Fibroblast of gingiva (primary cell): ENCODE results near the gene SRMS.

Experiments
- DNase-seq: peaks from one replicate; pipeline ENCODE4 v3.0.0-alpha.2; 2011; ENCODE audit warnings: low read depth

Gene SRMS

GRCh38 chr20:63501818-63502670 is 45.5 kb downstream of the SRMS start:
- DNase-seq: no peak

- no peak for DNase-seq
These were observed 46.4 kb downstream of the SRMS start for GRCh38 chr20:63500902-63501817.

DNA sequence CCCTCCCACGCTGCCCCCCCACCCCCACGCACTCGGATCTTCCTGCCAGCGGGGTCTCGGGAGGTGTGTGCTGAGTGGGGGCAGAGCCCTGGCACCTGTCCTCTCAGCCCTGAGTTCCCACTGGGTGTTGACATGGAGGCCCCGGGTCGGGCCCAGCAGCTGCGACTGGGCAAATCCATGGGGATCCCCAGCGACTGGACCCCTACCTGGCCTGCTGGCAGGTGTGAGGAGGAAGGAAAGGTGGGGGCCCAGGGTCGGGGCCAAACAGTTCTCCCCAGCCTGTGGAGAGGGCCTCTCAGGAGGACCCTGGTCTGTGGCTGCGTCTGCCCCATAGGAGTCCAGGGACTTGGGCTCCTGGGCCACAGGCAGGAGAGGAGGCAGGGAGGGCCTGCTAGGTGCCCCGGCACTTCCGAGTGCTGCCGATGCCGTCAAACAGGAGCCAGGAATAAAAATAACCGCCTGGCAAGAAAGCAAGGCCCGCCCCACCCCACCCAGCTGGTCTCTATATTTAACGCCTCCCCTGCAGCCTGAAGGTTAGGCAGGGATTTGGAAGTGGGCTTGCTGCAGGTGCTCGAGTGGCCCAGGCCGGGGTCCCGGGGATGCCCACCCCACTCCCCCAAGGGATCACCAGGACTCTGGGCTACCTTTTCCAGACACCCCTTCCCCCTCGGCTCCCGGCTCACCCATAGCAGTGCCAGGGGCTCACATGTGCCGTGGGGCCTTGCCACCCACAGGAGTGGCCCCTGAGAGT is 47.2 kb downstream of the SRMS start:
- no peak for DNase-seq

- DNase-seq: no peak
These were observed 48.1 kb downstream of the SRMS start for GRCh38 chr20:63499338-63499969.

GRCh38 chr20:63498960-63499337 is 48.6 kb downstream of the SRMS start, which contains the start of gene EEF1A2:
Gene EEF1A2, minus strand, starts transcription at chr20:63499083. Its CDS starts 1,320 bp downstream, at chr20:63497763.
- DNase-seq: no peak

GRCh38 chr20:63497946-63498935 is 49.3 kb downstream of the SRMS start:
- no peak for DNase-seq

DNA sequence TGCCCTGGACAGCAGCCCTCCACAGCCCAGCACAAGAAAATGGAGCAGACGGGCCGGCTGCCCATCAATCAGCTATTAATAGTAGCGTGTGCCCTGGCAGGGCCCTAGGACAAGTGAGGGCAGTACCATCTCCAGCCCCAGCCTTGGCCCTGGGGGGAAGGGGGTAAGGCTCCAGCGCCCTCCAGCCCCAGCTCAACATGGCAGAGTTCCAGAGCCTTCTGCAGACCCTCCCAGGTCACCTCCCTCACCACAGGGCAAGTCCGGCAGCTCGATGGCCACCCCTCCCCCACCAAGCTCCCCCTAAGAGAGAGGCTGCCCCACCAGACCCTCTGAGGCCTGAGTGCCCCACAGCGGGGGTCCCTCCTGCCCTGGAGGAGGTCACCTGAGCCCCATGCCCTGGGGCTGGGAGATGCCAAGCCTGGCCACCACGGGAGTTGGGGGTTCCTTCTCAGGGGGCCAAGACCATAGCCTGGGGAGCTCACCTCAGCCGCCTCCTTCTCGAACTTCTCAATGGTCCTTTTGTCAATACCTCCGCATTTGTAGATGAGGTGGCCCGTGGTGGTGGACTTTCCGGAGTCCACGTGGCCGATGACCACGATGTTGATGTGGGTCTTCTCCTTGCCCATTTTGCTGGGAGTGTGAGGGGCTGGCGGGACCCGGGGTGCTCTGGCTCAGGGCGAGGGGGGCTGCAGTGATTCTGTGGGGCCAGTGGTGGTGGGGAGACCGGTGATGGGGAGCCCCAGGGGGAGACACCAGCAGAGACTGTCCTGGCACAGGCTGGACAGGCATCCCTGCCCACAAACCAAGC is 50.2 kb downstream of the SRMS start:
- no peak for DNase-seq

- DNase-seq: no peak
These were observed 50.9 kb downstream of the SRMS start for GRCh38 chr20:63496596-63497120.

DNA sequence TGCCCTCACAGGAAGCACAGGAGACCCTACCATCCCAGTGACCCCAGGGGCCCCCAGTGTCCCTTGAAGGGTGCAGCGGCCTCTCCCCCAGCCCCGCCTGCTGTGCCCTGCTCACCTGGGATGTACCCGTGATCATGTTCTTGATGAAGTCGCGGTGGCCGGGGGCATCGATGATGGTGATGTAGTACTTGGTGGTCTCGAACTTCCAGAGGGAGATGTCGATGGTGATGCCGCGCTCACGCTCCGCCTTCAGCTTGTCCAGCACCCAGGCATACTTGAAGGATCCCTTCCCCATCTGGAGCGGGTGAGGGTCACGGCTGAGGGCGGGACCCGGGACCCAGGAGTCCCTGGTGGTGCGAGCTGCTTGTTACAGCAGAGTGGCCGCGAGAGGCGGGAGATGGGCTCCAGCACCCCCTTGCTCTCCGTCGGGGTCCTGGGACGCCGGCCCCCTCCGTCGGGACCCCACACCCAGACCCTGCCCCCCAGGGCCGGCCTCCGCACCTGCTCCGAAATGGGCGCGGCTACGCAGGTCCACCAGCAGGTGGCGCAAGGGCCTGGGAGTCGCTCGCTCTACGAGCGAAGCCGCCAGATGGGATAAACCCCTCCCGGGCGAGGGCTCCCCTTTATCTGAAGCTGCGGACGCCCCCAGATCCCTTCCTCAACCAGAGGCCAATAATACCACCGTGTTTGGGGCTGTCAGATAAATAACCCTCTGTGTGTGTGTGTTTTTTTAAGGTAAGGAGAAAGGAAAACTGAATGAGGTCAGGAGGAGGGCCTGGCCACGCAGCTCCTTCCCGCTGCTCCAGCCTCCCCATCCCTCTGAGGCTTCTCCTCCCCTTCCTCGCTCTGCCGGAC is 51.6 kb downstream of the SRMS start:
- DNase-seq: peak; percentile 16

DNA sequence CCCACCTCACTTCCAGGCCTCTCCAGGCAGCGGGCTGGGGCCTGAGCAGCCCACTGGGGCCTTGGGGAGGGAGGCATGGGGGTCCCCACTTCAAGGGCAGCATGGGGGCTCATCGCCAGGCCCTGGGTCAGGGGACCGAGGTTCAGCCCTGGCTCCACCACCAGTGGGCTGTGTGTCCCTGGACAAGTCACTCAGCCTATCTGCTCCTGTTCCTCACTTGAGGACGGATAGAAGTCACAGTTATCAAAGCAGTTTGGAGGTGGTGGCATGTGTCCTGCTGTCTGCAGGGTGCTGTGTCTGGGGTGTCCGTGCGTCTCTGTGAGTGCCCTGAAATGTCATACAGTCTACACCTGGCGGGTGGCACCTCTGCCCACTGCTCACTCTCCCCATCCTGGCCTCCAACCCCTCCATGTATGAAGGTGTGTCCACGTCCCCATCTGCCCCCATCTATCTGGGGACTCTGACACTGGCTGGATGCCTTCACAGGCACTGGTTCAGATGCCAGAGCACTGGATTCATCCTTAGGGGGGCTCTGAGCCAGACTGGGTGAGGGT is 52.3 kb downstream of the SRMS start:
- DNase-seq: no peak

DNA sequence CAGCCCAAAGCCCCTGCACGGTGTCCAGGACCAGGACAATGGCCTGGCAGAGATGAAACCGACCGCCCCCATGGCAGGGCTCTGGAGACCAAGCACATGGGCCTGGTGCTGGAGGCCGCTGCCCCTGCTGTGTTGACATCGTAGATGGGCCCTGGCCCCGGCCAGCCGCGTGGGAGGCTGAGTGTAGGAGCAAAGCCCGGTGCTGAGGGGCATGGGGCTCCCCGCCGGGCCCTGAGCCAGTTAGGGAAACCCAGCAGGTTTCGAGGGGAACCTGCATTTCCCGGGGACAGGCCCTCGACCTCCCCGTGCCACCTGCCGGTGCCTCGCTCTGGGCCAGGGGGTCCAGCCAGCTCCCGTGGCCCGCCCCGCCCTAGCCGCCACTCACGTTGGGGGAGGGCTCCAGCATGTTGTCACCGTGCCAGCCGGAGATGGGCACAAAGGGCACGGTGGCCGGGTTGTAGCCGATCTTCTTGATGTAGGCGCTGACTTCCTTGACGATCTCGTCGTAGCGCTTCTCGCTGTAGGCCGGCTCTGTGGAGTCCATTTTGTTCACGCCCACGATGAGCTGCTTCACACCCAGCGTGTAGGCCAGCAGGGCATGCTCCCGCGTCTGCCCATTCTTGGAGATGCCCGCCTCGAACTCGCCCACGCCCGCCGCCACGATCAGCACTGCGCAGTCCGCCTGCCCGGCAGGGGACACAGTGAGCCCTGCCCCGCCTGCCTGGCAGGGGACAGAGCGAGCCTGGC is 53.0 kb downstream of the SRMS start:
- no peak for DNase-seq

DNA sequence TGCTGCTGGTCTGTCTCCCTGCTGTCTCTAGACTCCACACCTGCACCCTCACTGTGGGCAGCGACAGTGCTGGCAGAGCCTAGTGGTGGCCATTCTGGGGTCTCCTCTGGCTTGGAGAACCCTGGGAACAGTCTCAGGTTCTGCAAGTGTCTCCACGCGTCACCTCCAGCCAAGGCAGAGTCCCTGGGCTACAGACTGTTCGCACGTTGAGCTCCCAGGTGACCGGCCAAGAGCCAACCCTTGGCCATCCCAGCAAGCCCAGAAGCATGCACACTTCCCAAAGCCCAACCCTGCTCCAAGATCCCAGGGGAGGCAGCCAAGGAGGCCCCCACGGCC is 53.5 kb downstream of the SRMS start:
- no peak for DNase-seq

DNA sequence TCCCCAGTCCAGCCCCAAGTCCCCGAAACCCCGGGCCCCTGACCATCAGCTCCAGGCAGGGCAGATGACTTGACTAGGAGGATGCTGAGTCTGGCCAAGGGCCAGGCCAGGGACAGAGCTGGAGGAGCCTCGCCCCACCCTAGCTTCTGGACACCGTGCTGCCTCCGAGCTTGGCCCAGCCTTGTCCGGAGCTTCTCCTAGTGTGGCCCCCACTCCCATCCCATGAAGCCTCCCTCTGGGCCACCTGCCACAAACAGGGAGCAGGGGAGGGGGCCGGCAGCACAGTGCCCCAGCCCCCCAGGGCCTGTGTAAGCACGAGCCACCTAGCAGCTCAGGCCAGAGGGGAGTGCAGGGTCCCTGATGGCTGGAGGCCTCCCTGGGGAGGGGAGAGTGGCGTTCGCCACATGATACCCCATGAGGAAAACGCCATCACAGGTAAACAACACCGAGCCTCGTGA is 54.0 kb downstream of the SRMS start:
- DNase-seq: no peak

GRCh38 chr20:63492982-63493381 is 54.6 kb downstream of the SRMS start:
- no peak for DNase-seq

DNA sequence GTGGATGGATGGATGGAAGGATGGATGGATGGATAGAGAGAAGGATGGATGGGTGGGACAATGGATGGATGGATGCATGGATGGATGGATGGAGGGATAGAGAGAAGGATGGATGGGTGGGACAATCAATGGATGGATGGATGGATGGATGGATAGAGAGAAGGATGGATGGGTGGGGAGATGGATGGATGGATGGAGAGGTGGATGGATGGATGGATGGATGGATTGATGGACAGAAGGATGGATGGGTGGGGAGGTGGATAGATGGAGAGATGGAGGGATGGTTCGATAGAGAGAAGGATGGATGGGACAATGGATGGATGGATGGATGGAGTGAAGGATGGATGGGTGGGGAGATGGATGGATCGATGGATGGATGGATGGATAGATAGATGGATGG is 55.0 kb downstream of the SRMS start:
- no peak for DNase-seq

- DNase-seq: no peak
These were observed 55.8 kb downstream of the SRMS start for GRCh38 chr20:63491635-63492230.

GRCh38 chr20:63491078-63491477 is 56.5 kb downstream of the SRMS start:
- no peak for DNase-seq
